Karpas-422 (cell line): Measurements from ENCODE around the gene SVOPL. TPM values are rescaled to one million over a fixed set of nuclear protein-coding genes. Genes with fewer than 3 reads are reported as not detected.

Experiments used
- DNase-seq: peaks from one replicate; pipeline ENCODE4 v3.0.0-alpha.2; 2015
- H2AFZ ChIP-seq: fragments of 200-600 bp; sonication (generic); 2 replicates; pipeline ENCODE4 v1.6.1; 2014; ENCODE audit warnings: antibody characterized with exemption, low read length, mixed read lengths
- H3K27ac ChIP-seq: fragments of 200-600 bp; sonication (generic); 2 replicates; pipeline ENCODE4 v1.5.1; 2014; ENCODE audit warnings: mild to moderate bottlenecking, low read length, moderate library complexity
- H3K27me3 ChIP-seq: fragments of 200-600 bp; sonication (generic); 2 replicates; pipeline ENCODE4 v1.6.1; 2014; ENCODE audit warnings: low read length, mixed read lengths
- H3K36me3 ChIP-seq: fragments of 200-600 bp; sonication (generic); 2 replicates; pipeline ENCODE4 v1.6.1; 2014; ENCODE audit warnings: low read length, mixed read lengths; ENCODE audit not compliant: insufficient read depth
- H3K4me1 ChIP-seq: fragments of 200-600 bp; sonication (generic); 2 replicates; pipeline ENCODE4 v1.6.1; 2014; ENCODE audit warnings: mild to moderate bottlenecking, low read length, mixed read lengths
- H3K4me2 ChIP-seq: fragments of 200-600 bp; sonication (generic); 2 replicates; pipeline ENCODE4 v1.6.1; 2014; ENCODE audit warnings: low read length, low read depth, mild to moderate bottlenecking; ENCODE audit not compliant: poor library complexity, severe bottlenecking
- H3K4me3 ChIP-seq: fragments of 200-600 bp; sonication (generic); 2 replicates; pipeline ENCODE4 v1.5.1; 2014; ENCODE audit warnings: mild to moderate bottlenecking, antibody characterized with exemption, low read length, mixed read lengths
- H3K79me2 ChIP-seq: fragments of 200-600 bp; sonication (generic); 2 replicates; pipeline ENCODE4 v1.6.1; 2014; ENCODE audit warnings: mild to moderate bottlenecking, low read length, mixed read lengths
- H3K9ac ChIP-seq: fragments of 200-600 bp; sonication (generic); 2 replicates; pipeline ENCODE4 v1.6.0; 2014; ENCODE audit warnings: low read length
- H3K9me2 ChIP-seq: fragments of 200-600 bp; sonication (generic), shearing (Covaris generic); replicated peaks from 2 replicates; pipeline ENCODE4 v1.6.0; 2014; ENCODE audit warnings: mild to moderate bottlenecking, low read length, moderate library complexity; ENCODE audit not compliant: insufficient read depth
- H3K9me3 ChIP-seq: fragments of 300-700, 200-600 bp; sonication (generic); 2 replicates; pipeline ENCODE4 v1.6.1; 2014; ENCODE audit warnings: low read length, mixed read lengths
- H4K20me1 ChIP-seq: fragments of 200-600 bp; sonication (generic); 2 replicates; pipeline ENCODE4 v1.6.1; 2014; ENCODE audit warnings: mild to moderate bottlenecking, antibody characterized with exemption, low read length, low read depth; ENCODE audit not compliant: insufficient read depth
- total RNA-seq: library from RNA; depleted of rRNA; stranded (reverse); fragments of >200 nt; shearing (Covaris generic); gene quantifications from 2 replicates; pipeline ENCODE4 v1.2.3, GENCODE V29; 2014; ENCODE audit warnings: low replicate concordance

SVOPL gene
- total RNA-seq, 1 experiment from 2014 or later, result not detected

DNA sequence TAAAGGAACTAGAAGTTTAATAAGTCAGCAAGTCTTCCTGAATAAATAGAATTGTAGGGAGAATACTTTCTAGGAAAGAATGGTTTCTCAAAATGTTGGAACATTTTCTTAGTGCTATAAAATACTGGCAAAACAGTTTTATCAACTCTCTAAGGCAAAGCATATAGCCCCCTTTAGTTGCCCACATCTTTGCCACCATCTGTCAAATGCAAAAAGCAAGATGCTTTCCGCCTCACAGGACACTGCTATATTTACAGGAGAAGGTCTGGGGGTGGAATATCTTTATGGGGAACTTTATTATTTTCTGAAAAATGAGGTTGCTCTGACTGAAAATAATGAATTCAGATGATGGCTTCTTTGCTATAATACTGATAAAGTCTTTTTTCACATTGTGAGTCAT is 78.3 kb downstream of the SVOPL start:
- no peaks in the 10 kb centered on the region for H3K36me3 ChIP-seq
- no peak overlapping the region for H3K9ac ChIP-seq
- H3K4me2 ChIP-seq, result no peak overlapping the region
- no peaks in the 10 kb centered on the region for H3K27me3 ChIP-seq
- no peak overlapping the region for H3K27ac ChIP-seq
- no peaks in the 10 kb centered on the region for H4K20me1 ChIP-seq
- no peak overlapping the region for H2AFZ ChIP-seq
- H3K79me2 ChIP-seq, result no peaks in the 10 kb centered on the region
- H3K4me3 ChIP-seq, result no peak overlapping the region
- H3K4me1 ChIP-seq, result no peaks in the 10 kb centered on the region
- H3K9me2 ChIP-seq, result no peaks in the 10 kb centered on the region
- DNase-seq, result no peak
- no peaks in the 10 kb centered on the region for H3K9me3 ChIP-seq

DNA sequence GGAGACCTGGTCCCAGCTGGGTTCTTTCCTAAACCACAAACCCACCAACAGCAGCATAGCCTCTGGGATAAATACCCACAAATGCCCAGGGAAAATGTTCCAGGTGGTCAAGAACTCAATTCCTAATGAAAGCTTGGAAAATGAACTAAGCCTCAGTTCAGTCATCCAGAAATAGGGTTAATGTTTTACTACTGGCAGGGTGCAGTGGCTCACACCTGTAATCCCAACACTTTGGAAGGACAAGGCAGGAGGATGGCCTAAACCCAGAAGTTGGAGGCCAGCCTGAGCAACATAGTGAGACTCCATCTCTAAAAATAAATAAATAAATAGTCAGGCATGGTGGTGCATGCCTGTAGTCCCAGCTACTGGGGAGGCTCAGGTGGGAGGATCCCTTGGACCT is 82.2 kb downstream of the SVOPL start:
- H3K9ac ChIP-seq, result no peak overlapping the region
- no peaks in the 10 kb centered on the region for H3K9me3 ChIP-seq
- no peaks in the 10 kb centered on the region for H3K36me3 ChIP-seq
- H3K27ac ChIP-seq, result no peak overlapping the region
- no peaks in the 10 kb centered on the region for H3K9me2 ChIP-seq
- H3K4me2 ChIP-seq, result no peak overlapping the region
- no peaks in the 10 kb centered on the region for H4K20me1 ChIP-seq
- no peaks in the 10 kb centered on the region for H3K79me2 ChIP-seq
- no peak overlapping the region for H3K4me3 ChIP-seq
- H3K27me3 ChIP-seq, result no peaks in the 10 kb centered on the region
- DNase-seq, result no peak
- no peak overlapping the region for H2AFZ ChIP-seq
- H3K4me1 ChIP-seq, result no peaks in the 10 kb centered on the region

DNA sequence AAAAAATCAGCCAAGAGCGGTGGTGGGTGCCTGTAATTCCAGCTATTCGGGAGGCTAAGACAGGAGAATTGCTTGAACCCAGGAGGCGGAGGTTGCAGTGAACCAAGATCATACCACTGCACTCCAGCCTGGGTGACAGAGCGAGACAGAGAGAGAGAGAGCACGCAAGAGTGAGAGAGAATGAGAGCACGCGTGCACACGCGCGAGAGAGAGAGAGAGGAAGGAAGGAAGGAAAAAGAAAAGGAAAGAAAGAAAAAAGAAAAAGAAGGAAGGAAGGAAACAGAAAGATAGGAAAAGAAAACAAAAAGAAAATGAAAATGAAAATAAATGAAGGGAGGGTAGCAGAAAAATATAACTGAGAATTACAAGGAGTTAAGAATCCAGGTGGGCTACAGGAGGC is 82.7 kb downstream of the SVOPL start:
- Histone ChIP-seq H3K27ac (no peak overlapping the region), H3K9ac (no peak overlapping the region), H3K4me3 (no peak overlapping the region), H4K20me1 (no peaks in the 10 kb centered on the region), H3K4me2 (no peak overlapping the region), H2AFZ (no peak overlapping the region), H3K27me3 (no peaks in the 10 kb centered on the region), H3K9me2 (no peaks in the 10 kb centered on the region), H3K9me3 (no peaks in the 10 kb centered on the region), H3K79me2 (no peaks in the 10 kb centered on the region), H3K4me1 (no peaks in the 10 kb centered on the region), H3K36me3 (no peaks in the 10 kb centered on the region)
- no peak for DNase-seq

DNA sequence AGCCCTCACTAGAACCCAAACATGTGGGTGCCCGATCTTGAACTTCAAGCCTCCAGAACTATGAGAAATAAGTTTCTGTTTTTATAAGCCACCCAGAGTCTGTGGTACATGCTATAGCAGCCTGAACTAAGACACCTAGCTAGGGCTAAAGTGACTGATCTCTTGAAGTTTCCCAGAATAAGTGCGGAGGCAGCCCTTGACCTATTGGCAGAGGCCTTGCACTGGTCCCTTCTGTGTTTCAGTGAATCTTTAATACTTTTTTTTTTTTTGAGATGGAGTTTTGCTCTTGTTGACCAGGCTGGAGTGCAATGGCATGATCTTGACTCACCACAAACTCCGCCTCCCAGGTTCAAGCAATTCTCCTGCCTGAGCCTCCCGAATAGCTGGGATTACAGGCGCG is 85.1 kb downstream of the SVOPL start:
- no peak for DNase-seq
- H3K4me3 ChIP-seq, result no peak overlapping the region
- no peak overlapping the region for H3K4me2 ChIP-seq
- no peaks in the 10 kb centered on the region for H3K4me1 ChIP-seq
- no peak overlapping the region for H2AFZ ChIP-seq
- H3K9me3 ChIP-seq, result no peaks in the 10 kb centered on the region
- H3K9ac ChIP-seq, result no peak overlapping the region
- H4K20me1 ChIP-seq, result no peaks in the 10 kb centered on the region
- H3K36me3 ChIP-seq, result no peaks in the 10 kb centered on the region
- no peak overlapping the region for H3K27ac ChIP-seq
- no peaks in the 10 kb centered on the region for H3K27me3 ChIP-seq
- H3K79me2 ChIP-seq, result no peaks in the 10 kb centered on the region
- no peaks in the 10 kb centered on the region for H3K9me2 ChIP-seq

DNA sequence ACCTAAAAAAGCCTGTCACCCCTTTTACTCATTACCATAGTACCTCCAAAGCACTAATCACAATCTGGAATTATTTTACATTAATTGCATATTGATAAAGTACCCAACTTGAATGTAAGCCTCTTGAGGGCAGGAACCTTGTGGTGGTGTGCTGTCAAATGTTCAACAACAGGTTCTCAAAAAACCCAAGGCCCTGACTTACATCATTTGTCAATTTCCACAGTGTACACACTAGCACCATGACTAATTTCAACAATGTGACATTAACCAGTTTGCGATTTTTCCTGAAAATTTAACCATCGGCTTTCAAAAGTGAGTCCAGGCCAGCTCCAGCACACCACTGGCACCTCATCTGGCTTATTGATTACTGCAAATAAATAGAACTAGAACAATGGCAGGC is 87.5 kb downstream of the SVOPL start:
- Histone ChIP-seq H3K4me2 (no peak overlapping the region), H2AFZ (no peak overlapping the region), H3K36me3 (no peaks in the 10 kb centered on the region), H3K27ac (no peak overlapping the region), H4K20me1 (no peaks in the 10 kb centered on the region), H3K4me1 (no peaks in the 10 kb centered on the region), H3K9me3 (no peaks in the 10 kb centered on the region), H3K79me2 (no peaks in the 10 kb centered on the region), H3K9me2 (no peaks in the 10 kb centered on the region), H3K27me3 (no peaks in the 10 kb centered on the region), H3K9ac (no peak overlapping the region), H3K4me3 (no peak overlapping the region)
- no peak for DNase-seq

DNA sequence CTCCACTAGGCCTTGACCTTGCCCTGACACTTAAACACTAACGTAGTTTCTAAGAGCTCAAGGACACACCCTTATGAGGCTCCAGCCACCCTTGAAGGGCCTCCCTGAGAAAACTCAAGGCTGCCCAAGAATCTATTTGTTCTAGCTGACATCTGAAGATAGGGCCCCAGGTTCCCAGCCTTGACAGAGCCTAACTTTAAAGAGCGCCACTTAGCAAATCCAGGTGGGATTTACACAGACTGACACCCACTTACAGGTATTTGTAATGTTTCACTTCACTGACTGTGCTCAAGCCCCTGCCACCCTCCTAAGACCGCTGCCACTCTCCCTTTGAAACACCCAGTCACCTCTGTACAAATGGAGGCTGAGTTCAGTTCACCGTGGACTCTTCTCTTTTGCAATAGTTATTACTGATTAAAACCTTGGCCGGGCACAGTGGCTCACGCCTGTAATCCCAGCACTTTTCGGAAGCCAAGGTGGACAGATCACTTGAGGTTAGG is 90.4 kb downstream of the SVOPL start:
- Histone ChIP-seq H3K27ac (no peak overlapping the region), H3K4me3 (no peak overlapping the region), H3K9me2 (no peaks in the 10 kb centered on the region), H3K4me2 (no peak overlapping the region), H3K36me3 (no peaks in the 10 kb centered on the region), H4K20me1 (no peaks in the 10 kb centered on the region), H3K4me1 (no peaks in the 10 kb centered on the region), H3K27me3 (no peaks in the 10 kb centered on the region), H3K9ac (no peak overlapping the region), H3K79me2 (no peaks in the 10 kb centered on the region), H2AFZ (no peak overlapping the region), H3K9me3 (no peaks in the 10 kb centered on the region)
- no peak for DNase-seq

DNA sequence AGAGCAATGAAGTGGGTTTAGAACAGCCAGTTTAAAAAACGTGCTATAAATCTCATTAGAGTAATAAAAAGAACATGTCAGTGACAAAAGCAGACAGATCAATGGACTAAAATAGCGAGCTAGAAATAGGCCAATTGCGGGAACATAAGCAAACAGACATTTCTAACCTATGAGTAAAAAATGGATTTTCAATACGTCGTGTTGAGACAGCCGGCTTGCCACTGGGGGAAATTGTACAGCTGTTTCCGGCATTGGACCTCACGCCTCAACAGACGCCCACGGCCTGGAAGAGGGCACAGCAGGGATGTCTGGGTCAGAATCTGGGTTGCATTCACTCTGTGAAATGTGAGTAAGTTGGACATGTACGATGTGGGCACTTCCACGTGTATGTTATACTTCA is 92.9 kb downstream of the SVOPL start:
- H3K4me3 ChIP-seq, result no peak overlapping the region
- no peak for DNase-seq
- no peak overlapping the region for H3K4me2 ChIP-seq
- no peaks in the 10 kb centered on the region for H3K36me3 ChIP-seq
- H3K27ac ChIP-seq, result no peak overlapping the region
- H3K9ac ChIP-seq, result no peak overlapping the region
- no peak overlapping the region for H2AFZ ChIP-seq
- H4K20me1 ChIP-seq, result no peaks in the 10 kb centered on the region
- no peaks in the 10 kb centered on the region for H3K9me2 ChIP-seq
- H3K79me2 ChIP-seq, result no peaks in the 10 kb centered on the region
- no peaks in the 10 kb centered on the region for H3K27me3 ChIP-seq
- H3K9me3 ChIP-seq, result no peaks in the 10 kb centered on the region
- no peaks in the 10 kb centered on the region for H3K4me1 ChIP-seq

DNA sequence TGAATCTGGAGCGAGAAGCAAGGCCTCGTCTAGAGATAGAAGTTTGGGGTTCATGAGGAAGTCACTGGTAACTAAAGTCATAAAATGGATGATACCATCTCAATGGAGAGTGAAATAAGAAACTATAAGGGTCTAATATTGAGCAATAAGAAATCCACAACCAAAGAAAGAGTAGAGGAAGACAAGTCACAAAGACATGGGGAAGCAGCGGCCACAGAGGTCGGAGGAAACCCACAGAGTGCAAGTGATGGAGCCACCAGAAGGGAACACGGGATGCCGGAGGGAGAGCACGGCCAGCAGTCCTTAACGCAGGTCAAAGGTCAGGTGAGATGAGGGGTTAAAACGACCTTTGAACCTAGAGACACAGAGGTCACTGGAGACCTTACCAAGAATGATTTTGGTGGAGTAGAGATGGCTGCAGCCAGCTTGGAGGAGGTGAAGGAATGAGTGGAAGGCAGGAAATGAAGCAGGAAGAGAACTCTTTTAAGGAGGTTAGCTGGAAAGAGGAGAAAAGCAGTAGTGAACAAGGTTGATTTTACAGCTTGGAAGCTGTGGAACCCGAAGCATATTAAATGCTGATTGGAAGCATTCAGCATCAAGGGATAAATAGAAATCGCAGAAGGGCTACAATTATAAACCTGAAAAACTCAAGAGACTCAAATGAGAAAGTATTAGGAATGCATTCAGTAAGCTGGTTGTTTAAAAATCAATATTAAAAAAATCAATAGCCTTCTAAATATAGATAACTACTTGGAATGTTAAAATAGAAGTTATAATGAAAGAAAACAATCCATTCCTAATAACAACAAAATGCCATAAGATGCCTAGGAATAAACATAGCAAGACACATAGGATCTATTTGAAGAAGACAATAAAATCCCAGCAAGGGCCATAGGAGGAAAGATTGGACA is 93.7 kb downstream of the SVOPL start:
- Histone ChIP-seq H3K79me2 (no peaks in the 10 kb centered on the region), H4K20me1 (no peaks in the 10 kb centered on the region), H3K4me2 (no peak overlapping the region), H3K4me3 (no peak overlapping the region), H3K9me2 (no peaks in the 10 kb centered on the region), H3K4me1 (no peaks in the 10 kb centered on the region), H3K27ac (no peak overlapping the region), H3K36me3 (no peaks in the 10 kb centered on the region), H3K27me3 (no peaks in the 10 kb centered on the region), H3K9ac (no peak overlapping the region), H2AFZ (no peak overlapping the region), H3K9me3 (no peaks in the 10 kb centered on the region)
- no peak for DNase-seq
